DND-41 (cell line): ENCODE measurements around the gene C2CD2L.

Source experiments
- ATAC-seq: fragments of 200-7000 bp; cut with Tn5 transposase; 3 replicates; pipeline ENCODE4 v1.9.1; 2021; ENCODE audit warnings: low read depth; ENCODE audit not compliant: insufficient read depth
- DNase-seq: peaks from one replicate; pipeline ENCODE4 v3.0.0-alpha.2; 2020
- H2AFZ ChIP-seq: 2 replicates; pipeline ENCODE4 v1.6.0; 2012; ENCODE audit warnings: low read depth, low read length
- H3K27ac ChIP-seq: 2 replicates; pipeline ENCODE4 v1.5.1; 2012; ENCODE audit warnings: low read length, inconsistent platforms
- H3K27me3 ChIP-seq: fragments of 200-600 bp; sonication (generic); 2 replicates; pipeline ENCODE4 v1.6.0; 2012; ENCODE audit warnings: low read length, mild to moderate bottlenecking, inconsistent platforms; ENCODE audit not compliant: insufficient read depth, poor library complexity
- H3K36me3 ChIP-seq: 2 replicates; pipeline ENCODE4 v1.5.1; 2012; ENCODE audit warnings: low read length, inconsistent platforms; ENCODE audit not compliant: insufficient read depth
- H3K4me1 ChIP-seq: 2 replicates; pipeline ENCODE4 v1.5.1; 2012; ENCODE audit warnings: mild to moderate bottlenecking, low read length; ENCODE audit not compliant: insufficient read depth
- H3K4me2 ChIP-seq: 2 replicates; pipeline ENCODE4 v1.6.0; 2012; ENCODE audit warnings: mild to moderate bottlenecking, moderate library complexity, low read length, inconsistent platforms; ENCODE audit not compliant: insufficient read depth
- H3K4me3 ChIP-seq, 2 experiments: fragments of 200-600 bp in 1 of 2; shearing (Covaris generic) in 1 of 2; 2 replicates each; pipeline ENCODE4 v1.5.1; 2012 to 2016; ENCODE audit warnings: inconsistent platforms in 2 of 2, low read length in 2 of 2, mild to moderate bottlenecking in 2 of 2, low read depth in 1 of 2, moderate library complexity in 1 of 2
- H3K79me2 ChIP-seq: 2 replicates; pipeline ENCODE4 v1.6.0; 2012; ENCODE audit warnings: low read length, inconsistent platforms; ENCODE audit not compliant: insufficient read depth
- H3K9ac ChIP-seq: 2 replicates; pipeline ENCODE4 v1.6.0; 2012; ENCODE audit warnings: low read depth, mild to moderate bottlenecking, inconsistent platforms, low read length, moderate library complexity
- H3K9me3 ChIP-seq: 2 replicates; pipeline ENCODE4 v1.5.1; 2012; ENCODE audit warnings: low read length, moderate library complexity, mild to moderate bottlenecking, inconsistent platforms; ENCODE audit not compliant: insufficient read depth, severe bottlenecking
- H4K20me1 ChIP-seq: 2 replicates; pipeline ENCODE4 v1.6.0; 2012; ENCODE audit warnings: low read length; ENCODE audit not compliant: insufficient read depth
- EZH2 ChIP-seq: IDR thresholded peaks from 3 replicates; pipeline ENCODE4 v1.6.1; 2012; ENCODE audit warnings: borderline replicate concordance, low read depth, mild to moderate bottlenecking, moderate library complexity, low read length, inconsistent platforms; ENCODE audit not compliant: severe bottlenecking
- TF ChIP-seq, protein P1 (sequence below): IDR thresholded peaks from 2 replicates; pipeline ENCODE4 v1.5.1; 2012; ENCODE audit warnings: borderline replicate concordance, low read length, moderate library complexity, mild to moderate bottlenecking; ENCODE audit not compliant: poor library complexity, severe bottlenecking; ENCODE audit errors: extremely low read depth

Gene C2CD2L

DNA sequence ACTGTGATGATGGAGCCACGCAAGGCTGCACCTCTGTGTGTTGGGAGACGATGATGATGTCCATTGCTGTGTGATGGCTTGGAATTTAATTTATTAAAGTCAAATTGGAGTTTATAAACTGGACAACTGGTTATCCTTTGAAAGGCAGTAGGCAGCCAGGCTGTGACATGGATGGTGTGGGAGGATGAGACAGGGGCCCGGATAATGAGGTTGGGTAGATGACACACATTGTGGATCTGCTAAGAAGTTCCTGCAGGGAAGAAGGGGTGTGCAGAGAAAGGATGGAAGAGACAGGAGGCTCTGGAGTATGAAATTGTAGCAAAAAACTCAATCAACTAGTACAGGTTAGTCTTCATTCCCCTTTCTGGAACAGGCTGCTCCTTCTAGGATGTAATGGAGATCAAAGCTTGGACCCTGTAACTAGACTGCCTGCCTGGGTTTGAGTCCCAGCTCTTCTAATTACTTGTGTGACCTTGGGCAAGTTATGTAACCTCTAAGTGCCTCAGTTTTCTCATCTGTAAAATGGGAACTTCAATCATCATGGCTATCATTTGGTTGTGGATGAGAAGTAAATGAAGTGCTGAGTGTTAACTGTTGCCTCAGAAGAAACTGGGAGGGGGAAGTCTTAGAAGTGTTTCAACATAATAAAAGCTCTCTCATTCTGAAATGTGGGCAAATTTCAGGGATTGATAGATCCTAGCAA lies 10.0 kb downstream of the C2CD2L start:
- DNase-seq (no peak), ATAC-seq (no peak)
- H3K4me3 ChIP-seq = no peak overlapping the region
- H2AFZ ChIP-seq = no peak overlapping the region
- no peaks in the 10 kb centered on the region for H3K27me3 ChIP-seq
- TF ChIP-seq EZH2 = no peak
- TF ChIP-seq, protein P1, sequence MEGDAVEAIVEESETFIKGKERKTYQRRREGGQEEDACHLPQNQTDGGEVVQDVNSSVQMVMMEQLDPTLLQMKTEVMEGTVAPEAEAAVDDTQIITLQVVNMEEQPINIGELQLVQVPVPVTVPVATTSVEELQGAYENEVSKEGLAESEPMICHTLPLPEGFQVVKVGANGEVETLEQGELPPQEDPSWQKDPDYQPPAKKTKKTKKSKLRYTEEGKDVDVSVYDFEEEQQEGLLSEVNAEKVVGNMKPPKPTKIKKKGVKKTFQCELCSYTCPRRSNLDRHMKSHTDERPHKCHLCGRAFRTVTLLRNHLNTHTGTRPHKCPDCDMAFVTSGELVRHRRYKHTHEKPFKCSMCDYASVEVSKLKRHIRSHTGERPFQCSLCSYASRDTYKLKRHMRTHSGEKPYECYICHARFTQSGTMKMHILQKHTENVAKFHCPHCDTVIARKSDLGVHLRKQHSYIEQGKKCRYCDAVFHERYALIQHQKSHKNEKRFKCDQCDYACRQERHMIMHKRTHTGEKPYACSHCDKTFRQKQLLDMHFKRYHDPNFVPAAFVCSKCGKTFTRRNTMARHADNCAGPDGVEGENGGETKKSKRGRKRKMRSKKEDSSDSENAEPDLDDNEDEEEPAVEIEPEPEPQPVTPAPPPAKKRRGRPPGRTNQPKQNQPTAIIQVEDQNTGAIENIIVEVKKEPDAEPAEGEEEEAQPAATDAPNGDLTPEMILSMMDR = no peak
- H4K20me1 ChIP-seq = peaks cover 4% of the 10 kb centered on the region; the same call in 1 of the 2 replicates
- H3K27ac ChIP-seq = no peak overlapping the region
- no peak overlapping the region for H3K9ac ChIP-seq
- H3K36me3 ChIP-seq = peaks cover 51% of the 10 kb centered on the region
- H3K9me3 ChIP-seq = no peaks in the 10 kb centered on the region
- H3K79me2 ChIP-seq = peaks cover 12% of the 10 kb centered on the region
- no peak overlapping the region for H3K4me2 ChIP-seq
- peaks cover 16% of the 10 kb centered on the region for H3K4me1 ChIP-seq

DNA sequence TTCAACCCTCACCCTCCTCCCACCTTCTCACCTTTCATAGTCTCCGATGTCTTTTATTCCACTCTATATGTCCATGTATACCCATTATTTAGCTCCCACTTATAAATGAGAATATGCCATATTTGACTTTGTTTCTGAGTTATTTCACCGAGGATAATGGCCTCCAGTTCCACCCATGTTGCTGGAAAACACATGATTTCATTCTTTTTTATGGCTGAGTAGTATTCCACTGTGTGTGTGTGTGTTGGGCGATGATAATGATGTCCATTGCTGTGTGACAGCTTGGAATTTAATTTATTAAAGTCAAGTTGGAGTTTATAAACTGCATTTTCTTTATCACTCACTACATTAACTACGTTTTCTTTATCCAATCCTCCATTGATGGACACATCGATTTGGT lies 11.1 kb downstream of the C2CD2L start:
- Histone ChIP-seq H3K4me2 (no peak overlapping the region), H3K9ac (no peak overlapping the region), H3K9me3 (no peaks in the 10 kb centered on the region), H3K79me2 (peaks cover 22% of the 10 kb centered on the region), H3K27ac (no peak overlapping the region), H3K36me3 (peaks cover 41% of the 10 kb centered on the region), H3K4me1 (peaks cover 26% of the 10 kb centered on the region), H3K4me3 (no peak overlapping the region), H4K20me1 (peaks cover 9% of the 10 kb centered on the region; the same call in 1 of the 2 replicates), H2AFZ (no peak overlapping the region), H3K27me3 (no peaks in the 10 kb centered on the region)
- TF ChIP-seq, protein P1 = no peak
- TF ChIP-seq EZH2 = no peak
- no peak for ATAC-seq
- no peak for DNase-seq

DNA sequence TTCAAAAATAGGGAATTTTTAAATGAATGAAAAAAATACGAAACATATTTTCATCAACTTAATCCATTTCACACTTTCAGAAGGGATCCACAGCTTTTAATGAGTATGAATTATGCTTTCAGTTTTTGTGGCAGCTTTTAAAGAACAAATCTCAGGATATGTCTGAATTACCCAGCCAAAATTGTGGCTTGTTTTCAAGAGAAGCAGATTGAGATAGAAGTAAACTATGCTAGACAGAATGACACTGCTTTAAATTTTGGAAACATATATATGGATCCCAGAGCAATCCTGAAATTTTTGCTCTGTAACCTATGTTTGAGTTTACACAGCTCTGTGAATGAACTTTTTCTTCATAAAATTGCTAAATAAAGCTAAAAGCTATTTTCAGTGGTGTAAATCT lies 11.8 kb downstream of the C2CD2L start:
- peaks cover 26% of the 10 kb centered on the region for H3K4me1 ChIP-seq
- H3K4me3 ChIP-seq = no peak overlapping the region
- no peaks in the 10 kb centered on the region for H3K27me3 ChIP-seq
- DNase-seq (no peak), ATAC-seq (no peak)
- no peak overlapping the region for H2AFZ ChIP-seq
- TF ChIP-seq, protein P1 = no peak
- TF ChIP-seq EZH2 = no peak
- peaks cover 36% of the 10 kb centered on the region for H3K36me3 ChIP-seq
- no peak overlapping the region for H3K27ac ChIP-seq
- no peak overlapping the region for H3K4me2 ChIP-seq
- H3K79me2 ChIP-seq = peaks cover 25% of the 10 kb centered on the region
- no peaks in the 10 kb centered on the region for H3K9me3 ChIP-seq
- H3K9ac ChIP-seq = no peak overlapping the region
- peaks cover 8% of the 10 kb centered on the region; the same call in 1 of the 2 replicates for H4K20me1 ChIP-seq
